ENCODE measurements around the gene SLC5A10.

Gene SLC5A10

GRCh38 chr17:18964550-18964949 is 12.6 kb downstream of the SLC5A10 start:
- no peak for DNase-seq (ENCODE audit: low read depth)

DNA sequence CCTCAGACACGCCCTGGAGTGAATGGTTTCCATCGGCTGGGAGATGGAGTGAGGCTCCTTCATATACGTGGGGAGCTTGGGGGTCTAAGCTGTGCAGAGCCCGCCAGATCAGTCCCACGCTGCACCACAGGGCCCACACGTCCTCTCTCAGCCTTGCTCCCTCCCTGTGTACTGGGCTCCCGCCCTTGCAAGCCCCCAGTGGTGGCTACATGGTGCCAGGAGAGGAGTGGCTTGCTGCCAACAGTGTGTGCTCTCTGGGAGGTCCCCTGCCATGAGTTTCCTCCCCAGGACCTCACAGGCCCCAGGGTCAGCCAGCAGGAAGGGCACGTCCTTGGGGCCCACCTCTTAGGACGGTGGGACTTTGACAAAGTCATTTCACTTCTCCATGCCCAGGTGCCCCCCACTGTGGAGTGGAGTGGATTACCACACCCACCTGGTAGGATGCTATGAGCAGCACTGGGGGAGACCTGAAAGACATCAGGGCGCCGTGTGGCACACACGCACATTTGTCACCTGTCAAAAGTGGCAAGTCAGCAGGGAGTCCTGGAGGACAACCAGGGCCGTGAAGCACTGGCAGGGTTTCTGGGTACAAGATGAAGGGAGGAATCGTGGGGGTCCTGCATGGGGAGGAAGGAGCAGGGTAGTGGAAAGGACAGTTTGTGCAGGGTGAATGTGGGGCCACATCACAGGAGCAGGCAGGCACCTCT is 13.7 kb downstream of the SLC5A10 start:
- no peak for DNase-seq (ENCODE audit: low read depth)

DNA sequence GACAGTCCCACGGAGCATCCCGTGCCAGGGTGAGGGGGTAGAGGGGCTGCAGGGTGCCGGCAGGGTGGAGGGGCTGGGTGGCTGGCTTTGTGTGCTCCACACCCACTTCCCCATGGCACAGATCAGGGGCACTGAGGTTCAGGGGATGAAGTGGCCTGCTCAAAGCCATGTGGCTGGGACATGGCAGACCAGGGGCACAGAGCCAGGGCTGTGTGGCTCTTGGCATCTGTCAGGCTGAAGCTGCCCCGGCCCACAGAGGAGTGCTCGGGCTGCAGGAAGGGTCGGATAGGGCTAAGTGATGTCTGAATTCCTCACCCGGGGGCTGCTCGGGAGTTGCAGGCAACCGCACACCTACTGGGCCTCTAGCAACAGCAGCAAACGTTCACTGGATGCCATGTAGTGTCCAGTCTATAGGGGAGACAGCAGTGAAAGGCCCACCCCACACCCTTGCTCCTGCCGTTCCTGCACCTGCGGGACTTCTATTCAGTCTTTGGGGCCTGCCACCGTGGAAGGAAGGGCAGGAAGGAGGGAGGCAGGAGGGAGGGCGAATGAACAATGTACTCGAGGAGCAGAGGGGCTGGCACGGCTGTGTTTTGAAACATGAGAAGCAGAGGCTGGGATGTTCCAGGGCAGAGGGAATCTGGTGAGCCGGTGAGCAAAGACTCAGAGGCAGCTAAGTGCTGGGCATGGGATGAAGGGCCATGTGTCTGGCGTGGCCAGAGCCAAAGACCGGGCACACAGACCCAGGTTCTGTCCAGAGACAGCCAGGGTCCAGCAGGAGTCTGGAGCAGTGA is 15.1 kb downstream of the SLC5A10 start:
- DNase-seq (ENCODE audit: low read depth), result no peak

DNA sequence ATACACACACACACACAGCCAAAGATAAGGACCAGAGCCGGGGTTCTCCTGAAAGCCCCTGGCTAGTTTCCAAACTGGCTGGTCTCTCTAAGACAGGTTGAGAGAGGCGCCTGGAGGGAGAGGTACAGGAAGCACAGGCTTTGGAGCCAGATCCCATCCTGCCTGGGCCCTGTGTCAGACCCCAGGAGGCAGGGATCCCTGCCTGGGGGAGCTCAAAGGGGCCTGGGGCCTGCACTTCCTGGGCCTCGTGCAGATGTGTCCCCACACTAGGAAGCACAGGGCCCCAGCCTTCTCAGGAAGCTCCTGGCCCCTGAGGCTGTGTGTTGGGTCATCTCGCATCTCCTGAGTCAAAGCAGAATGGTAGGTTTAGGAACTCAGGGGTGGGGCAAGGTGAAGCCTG is 16.0 kb downstream of the SLC5A10 start:
- no peak for DNase-seq (ENCODE audit: low read depth)

GRCh38 chr17:18968345-18968744 is 16.4 kb downstream of the SLC5A10 start:
- no peak for DNase-seq (ENCODE audit: low read depth)

GRCh38 chr17:18968945-18969887 is 17.3 kb downstream of the SLC5A10 start:
- DNase-seq (ENCODE audit: low read depth), result no peak

DNA sequence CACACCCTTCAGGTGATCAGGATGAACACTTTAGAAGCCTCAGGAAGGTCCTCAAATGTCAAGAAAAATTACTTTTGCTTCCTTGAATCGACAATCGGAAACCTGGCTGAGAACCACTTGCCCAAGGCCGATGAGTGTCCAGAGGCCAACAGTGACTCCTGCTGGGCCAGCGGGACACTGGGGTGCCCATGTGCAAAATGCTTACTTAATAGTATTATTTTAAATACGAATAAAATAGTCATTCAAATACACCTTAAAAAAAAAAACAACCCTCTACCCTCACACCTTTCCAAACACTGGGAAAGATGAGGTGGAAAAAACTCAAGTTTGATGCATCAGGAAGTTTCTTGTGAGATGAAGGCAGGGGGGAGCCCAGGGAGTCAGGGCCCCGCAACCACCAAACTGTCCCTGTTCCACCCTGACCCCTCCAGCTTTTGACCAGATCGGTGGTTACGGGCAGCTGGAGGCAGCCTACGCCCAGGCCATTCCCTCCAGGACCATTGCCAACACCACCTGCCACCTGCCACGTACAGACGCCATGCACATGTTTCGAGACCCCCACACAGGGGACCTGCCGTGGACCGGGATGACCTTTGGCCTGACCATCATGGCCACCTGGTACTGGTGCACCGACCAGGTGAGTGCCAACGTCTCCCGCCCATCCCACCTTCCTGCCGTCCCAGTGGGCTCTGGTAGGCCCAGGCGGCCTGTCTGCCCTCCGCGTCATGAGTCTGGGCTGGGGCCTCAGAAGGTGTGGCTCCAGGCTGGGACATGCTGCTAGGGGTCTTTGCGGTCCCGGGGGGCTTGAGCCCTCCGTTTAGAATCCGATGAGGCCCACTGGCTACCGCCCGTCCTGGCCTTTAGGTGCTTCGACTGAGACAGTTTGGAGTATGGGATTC is 18.9 kb downstream of the SLC5A10 start:
- DNase-seq (ENCODE audit: low read depth), result no peak

DNA sequence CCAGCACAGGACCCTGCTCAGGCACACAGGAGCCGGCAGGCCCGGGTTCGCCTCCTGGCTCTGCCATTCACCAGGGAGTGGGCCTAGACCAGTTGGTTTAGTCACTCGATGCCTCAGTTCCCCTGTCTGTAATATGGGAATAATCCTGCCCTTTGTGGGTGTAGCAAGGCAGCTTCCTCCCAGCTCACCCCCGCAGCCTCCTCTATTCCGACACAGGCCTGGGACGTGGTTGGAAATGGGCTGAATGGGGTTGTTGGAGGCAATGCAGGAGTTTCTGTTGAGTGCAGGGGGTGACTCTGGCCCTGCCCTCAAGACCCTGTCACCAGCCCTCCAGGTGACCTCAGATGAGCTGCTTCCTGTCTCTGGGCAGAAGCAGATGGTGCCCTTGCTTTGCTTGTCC is 19.8 kb downstream of the SLC5A10 start:
- no peak for DNase-seq (ENCODE audit: low read depth)

DNA sequence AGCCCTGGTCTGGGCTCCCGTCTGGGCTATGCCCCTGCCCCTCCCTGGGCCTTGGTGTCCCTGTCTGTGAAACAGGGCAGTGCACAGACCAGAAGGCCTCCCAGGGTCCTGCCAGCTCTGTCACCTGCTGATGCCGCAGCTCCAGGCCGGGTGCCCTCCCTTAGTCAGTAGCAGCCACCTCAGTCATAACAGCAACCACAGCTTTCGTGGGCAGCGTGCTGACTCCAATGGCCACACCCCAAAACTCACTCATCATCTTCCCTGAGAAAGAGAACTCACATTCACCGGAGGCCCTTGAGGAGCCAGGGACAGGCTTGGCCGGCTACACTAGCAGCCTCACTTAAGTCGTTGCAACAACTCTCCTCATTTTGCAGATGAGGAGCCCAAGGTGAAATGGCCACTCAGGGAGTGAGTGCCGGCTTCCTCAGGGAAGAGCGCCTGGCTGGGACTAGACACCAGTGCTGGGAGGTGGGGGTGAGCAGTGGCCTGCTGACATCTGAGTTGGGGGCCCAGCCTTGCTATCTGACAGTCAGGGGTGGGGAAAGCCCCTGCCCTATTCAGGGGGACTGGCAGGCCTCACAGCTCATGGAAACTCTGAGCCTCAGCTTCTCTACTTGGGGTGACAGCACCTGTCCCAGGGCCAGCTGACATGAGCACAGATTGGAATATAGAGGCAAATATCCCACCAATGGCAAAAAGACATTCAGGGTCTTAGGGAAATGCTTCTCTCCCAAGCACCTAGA is 22.6 kb downstream of the SLC5A10 start:
- DNase-seq (ENCODE audit: low read depth), result no peak

DNA sequence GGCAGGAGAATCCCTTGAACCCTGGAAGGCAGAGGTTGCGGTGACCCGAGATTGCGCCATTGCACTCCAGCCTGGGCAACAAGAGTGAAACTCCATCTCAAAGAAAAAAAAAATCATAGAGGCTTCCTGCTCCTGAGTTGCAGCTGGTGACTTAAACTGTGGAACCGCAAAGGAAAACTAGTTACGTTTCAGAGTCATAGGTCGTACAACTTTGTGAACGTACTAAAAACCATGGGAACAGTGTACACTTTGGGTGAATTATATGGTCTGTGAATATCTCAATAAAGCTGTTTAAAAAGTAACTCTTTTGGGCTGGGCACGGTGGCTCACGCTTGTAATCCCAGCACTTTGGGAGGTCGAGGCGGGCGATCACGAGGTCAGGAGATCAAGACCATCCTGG is 23.6 kb downstream of the SLC5A10 start:
- no peak for DNase-seq (ENCODE audit: low read depth)

- no peak for DNase-seq (ENCODE audit: low read depth)
These were observed 24.2 kb downstream of the SLC5A10 start for GRCh38 chr17:18976201-18976600.

GRCh38 chr17:18977021-18977420 is 25.1 kb downstream of the SLC5A10 start:
- no peak for DNase-seq (ENCODE audit: low read depth)

DNA sequence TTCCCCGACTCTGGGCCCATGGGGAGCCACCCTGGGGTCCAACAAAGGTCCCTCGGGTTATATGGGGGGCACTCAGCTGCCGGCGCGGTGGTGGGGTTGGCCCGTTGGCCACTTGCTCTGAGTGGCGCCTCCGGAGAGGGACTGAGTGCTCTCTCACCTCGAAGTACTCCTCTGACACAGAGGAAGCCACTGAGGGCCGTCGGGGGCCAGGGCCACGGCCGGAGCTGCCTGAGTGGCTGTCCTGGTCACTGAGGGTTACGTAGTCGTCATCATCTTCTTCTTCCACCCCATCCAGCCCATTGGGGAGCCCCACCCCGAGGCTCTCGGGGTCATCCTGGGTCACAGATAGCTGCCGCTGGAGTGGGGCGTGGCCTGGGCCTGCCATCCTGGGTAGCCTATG is 25.7 kb downstream of the SLC5A10 start:
- DNase-seq (ENCODE audit: low read depth), result no peak

DNA sequence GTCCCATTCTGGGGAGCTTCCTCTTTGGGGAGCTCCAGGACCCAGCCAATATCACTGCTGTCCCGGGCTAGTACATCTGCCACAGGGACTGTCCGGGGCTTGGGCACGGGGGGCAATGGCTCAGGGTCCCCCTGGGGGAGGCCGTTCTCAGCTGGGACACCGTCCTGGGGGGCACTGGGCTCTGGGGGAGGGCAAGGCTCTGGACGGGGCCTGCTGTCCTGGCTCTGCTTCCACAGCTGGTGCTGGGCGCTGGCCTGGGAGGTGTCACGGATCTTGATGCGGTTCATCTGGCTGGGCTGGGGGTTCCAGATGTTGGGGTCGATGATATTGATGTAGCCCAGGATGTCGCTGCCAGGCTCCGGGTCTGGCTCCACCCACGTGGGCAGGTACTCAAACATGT is 26.1 kb downstream of the SLC5A10 start:
- DNase-seq (ENCODE audit: low read depth), result no peak

GRCh38 chr17:18978655-18979054 is 26.7 kb downstream of the SLC5A10 start:
- DNase-seq (ENCODE audit: low read depth), result no peak

DNA sequence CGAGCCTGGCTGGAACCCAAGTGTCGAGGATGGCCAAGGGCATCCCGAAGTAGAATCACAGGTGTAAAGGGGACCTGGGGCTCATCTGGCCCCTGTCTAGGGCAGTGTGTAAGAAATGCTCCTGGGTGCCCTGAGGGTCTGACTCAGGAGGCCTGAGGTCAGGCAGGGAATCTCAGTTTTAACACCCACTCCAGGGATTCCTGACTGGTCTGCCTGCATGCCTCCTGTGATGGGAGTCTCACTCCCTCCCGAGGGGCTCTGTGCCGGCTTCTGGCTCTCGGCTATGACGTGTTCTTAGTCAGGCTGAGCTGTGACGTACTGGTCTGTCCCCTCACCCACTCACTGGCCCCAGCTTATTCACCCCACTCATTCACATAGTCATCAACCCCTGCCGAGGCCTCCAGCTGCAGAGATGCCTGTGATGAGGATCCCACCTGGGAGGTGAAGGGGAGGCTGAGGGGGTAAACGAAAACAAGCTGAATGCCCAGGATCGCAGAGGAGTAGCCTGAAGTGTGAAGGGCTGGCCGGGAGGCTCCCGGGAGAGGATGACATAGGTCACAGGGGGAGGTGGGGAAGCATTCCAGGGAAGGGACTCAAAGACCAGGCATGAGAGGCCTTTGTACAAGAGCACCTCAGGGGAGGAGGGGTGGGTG is 28.8 kb downstream of the SLC5A10 start:
- no peak for DNase-seq (ENCODE audit: low read depth)

GRCh38 chr17:18981335-18981641 is 29.3 kb downstream of the SLC5A10 start:
- no peak for DNase-seq (ENCODE audit: low read depth)

DNA sequence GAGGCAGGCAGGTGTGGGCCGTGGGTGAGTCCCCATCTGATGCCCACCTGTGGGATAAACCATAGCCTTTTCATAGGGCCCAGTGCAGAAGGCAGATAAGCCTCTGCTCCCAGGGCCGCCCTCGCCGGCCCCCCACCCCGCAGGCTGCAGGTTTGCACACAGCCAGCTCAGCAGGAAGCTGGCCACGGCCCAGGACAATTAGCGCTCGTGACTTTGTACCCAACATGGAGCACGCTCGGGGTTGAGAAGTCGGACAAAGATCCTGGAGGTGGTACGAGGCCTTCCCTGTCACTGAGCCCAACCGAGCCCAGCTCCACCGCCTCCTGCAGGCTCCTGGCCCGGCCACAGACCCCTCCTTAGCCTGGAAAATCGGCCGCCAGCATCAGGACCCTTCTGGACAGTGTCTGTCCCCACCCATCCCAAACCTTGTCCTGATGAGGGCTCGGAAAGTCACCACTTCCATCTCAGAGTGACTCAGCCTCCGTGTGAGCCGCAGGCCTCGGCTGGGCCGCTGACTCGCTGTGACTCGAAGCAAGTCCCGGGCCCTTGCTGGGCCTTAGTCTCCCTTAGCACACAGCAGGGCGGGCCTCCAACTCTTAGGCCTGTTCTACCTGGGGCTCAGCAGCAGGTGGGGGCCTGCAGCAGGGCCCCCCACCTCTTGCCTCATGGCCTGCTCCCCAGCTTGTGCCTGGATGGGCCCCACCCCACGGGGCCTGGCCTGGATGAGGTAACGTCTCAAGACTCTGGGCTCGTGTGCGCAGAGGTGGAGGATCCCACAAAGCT is 29.9 kb downstream of the SLC5A10 start:
- peak; percentile 48 for DNase-seq (ENCODE audit: low read depth)

- DNase-seq (ENCODE audit: low read depth), result no peak
These were observed 32.5 kb downstream of the SLC5A10 start for GRCh38 chr17:18984273-18985114.

All from HS-27A (cell line).